Measurements from ENCODE around the gene BCOR. TPM values are rescaled to one million over a fixed set of nuclear protein-coding genes. Genes with fewer than 3 reads are reported as not detected.

Gene BCOR
- total RNA-seq, 4 donors from 2014 or later = 12.0 to 20.1 (median 17.4) TPM

GRCh38 chrX:40072246-40072645 lies 25.5 kb downstream of the BCOR start:
- Histone ChIP-seq H3K4me3 (no peak overlapping the region), H3K9me3 (no peaks in the 10 kb centered on the region), H3K27me3 (no peaks in the 10 kb centered on the region), H3K4me1 (no peaks in the 10 kb centered on the region), H3K27ac (no peak overlapping the region), H3K36me3 (peaks cover 8 to 86% (median 13%) of the 10 kb centered on the region in 3 donors)
- WGBS, 2 donors = 76 to 100% methylated on average over 7 to 9 of the region's 9 CpGs
- DNase-seq = no peak
- TF ChIP-seq, protein P1, sequence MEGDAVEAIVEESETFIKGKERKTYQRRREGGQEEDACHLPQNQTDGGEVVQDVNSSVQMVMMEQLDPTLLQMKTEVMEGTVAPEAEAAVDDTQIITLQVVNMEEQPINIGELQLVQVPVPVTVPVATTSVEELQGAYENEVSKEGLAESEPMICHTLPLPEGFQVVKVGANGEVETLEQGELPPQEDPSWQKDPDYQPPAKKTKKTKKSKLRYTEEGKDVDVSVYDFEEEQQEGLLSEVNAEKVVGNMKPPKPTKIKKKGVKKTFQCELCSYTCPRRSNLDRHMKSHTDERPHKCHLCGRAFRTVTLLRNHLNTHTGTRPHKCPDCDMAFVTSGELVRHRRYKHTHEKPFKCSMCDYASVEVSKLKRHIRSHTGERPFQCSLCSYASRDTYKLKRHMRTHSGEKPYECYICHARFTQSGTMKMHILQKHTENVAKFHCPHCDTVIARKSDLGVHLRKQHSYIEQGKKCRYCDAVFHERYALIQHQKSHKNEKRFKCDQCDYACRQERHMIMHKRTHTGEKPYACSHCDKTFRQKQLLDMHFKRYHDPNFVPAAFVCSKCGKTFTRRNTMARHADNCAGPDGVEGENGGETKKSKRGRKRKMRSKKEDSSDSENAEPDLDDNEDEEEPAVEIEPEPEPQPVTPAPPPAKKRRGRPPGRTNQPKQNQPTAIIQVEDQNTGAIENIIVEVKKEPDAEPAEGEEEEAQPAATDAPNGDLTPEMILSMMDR (IDR thresholded peaks at IDR 0.05) = no peak
- no peak for TF ChIP-seq POLR2A (IDR thresholded peaks at IDR 0.05)
- intact Hi-C loops (cut with DNase I) = no loop called here

DNA sequence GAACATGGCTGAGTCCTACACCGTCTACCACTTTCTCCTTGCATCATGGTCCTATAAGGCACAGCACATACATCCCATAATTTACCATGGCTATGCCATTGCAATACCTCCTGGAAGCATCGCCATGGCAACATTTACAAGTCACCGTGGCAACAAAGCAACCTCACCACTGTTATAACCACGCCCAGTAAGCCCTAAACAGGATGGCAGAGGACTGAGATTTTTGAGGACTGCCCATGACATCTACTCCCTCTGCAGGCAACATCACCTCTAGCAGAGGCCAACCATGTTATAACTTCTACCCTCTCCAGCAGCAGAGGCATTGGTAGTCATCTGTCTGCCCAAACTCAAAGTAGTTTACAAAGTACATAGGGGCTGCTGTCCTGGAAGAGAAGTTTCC lies 29.7 kb downstream of the BCOR start:
- 93% methylated on average over 2 of the region's 4 CpGs; no CpG with 5 or more reads in 1 of the 2 donors for WGBS, 2 donors
- no peak overlapping the region for H3K27ac ChIP-seq
- no peaks in the 10 kb centered on the region for H3K27me3 ChIP-seq
- TF ChIP-seq, protein P1 (IDR thresholded peaks at IDR 0.05) = no peak
- TF ChIP-seq POLR2A (IDR thresholded peaks at IDR 0.05) = no peak
- no peak overlapping the region for H3K4me3 ChIP-seq
- peaks cover 0 to 14% (median 6%) of the 10 kb centered on the region in 3 donors for H3K4me1 ChIP-seq
- DNase-seq = no peak
- H3K9me3 ChIP-seq = no peaks in the 10 kb centered on the region
- peaks cover 9 to 86% (median 14%) of the 10 kb centered on the region in 3 donors for H3K36me3 ChIP-seq
- intact Hi-C loops (cut with DNase I) = no loop called here

DNA sequence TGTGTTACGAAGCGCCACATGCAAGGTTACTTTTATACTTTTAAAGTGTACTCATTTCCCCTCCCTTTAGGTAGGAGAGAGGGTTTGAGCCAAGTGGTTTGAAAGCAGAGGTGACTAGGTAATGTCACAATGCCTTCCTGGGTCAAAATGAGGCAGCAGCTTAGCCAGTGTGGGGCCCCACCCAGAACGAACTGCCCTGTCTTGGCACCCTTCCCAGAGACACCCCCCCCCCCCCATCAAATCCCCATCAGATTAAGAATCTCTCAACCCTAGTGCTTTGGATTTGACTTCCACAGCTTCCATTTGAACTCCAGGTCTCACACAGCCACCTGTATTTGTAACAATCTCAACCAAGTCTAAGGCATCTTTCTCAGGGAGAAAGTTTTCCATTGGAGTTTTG lies 31.1 kb downstream of the BCOR start:
- Histone ChIP-seq H3K4me1 (peaks cover 0 to 27% (median 7%) of the 10 kb centered on the region in 3 donors), H3K36me3 (peaks cover 6 to 87% (median 9%) of the 10 kb centered on the region in 3 donors), H3K27ac (no peak overlapping the region), H3K27me3 (no peaks in the 10 kb centered on the region), H3K9me3 (no peaks in the 10 kb centered on the region), H3K4me3 (no peak overlapping the region)
- TF ChIP-seq, protein P1 (IDR thresholded peaks at IDR 0.05) = no peak
- no peak for TF ChIP-seq POLR2A (IDR thresholded peaks at IDR 0.05)
- intact Hi-C loops (cut with DNase I) = no loop called here
- DNase-seq = no peak
- WGBS, 2 donors = 52 to 100% methylated on average over 2 to 3 of the region's 3 CpGs

DNA sequence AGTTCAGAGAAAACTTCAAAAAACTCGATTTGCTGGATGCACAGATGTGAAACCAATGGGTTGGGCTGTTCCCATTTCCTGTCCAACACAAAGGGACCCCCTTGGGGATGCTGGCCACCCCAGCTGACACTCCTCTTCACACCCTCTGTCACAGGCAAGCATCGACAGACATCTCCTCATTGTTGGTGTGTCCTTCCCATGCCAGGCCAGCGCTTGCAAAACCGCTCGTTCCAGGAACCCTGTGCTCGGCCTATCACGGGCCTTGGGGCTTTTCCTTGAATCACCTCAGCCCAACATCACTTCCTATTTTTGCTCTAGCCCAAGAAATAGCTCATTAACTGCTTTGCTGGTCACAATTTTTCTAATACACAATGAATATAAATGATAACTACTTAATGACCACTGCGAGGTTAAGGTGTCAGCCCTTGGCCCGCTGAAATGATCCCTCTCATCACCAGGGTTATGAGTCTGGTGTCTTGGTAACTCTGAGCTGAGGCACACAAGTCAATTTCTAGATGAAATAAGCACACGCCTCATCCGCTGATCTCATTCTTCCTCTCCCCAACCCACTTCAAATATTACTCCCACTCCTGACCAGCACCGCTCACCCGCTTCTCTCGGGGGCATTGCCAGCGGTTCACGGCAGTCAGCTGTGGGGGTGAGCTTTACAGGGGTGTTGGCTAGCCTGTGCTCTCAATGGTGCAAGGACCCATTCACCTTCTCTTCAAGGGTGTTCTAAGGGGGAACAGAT lies 32.3 kb downstream of the BCOR start:
- Histone ChIP-seq H3K36me3 (peaks cover 6 to 93% (median 9%) of the 10 kb centered on the region in 3 donors), H3K4me1 (peaks cover 0 to 27% (median 7%) of the 10 kb centered on the region in 3 donors), H3K4me3 (no peak overlapping the region), H3K27me3 (no peaks in the 10 kb centered on the region), H3K9me3 (no peaks in the 10 kb centered on the region), H3K27ac (no peak overlapping the region)
- 59 to 73% methylated on average over 11 to 14 of the region's 16 CpGs for WGBS, 2 donors
- intact Hi-C loops (cut with DNase I) = no loop called here
- DNase-seq = no peak
- TF ChIP-seq, protein P1 (IDR thresholded peaks at IDR 0.05) = no peak
- TF ChIP-seq POLR2A (IDR thresholded peaks at IDR 0.05) = no peak

- no peaks in the 10 kb centered on the region for H3K27me3 ChIP-seq
- peaks cover 0 to 28% (median 7%) of the 10 kb centered on the region in 3 donors for H3K4me1 ChIP-seq
- no peak for DNase-seq
- no peak for TF ChIP-seq POLR2A (IDR thresholded peaks at IDR 0.05)
- TF ChIP-seq, protein P1 (IDR thresholded peaks at IDR 0.05) = no peak
- intact Hi-C loops (cut with DNase I) = no loop called here
- no peaks in the 10 kb centered on the region for H3K9me3 ChIP-seq
- no peak overlapping the region for H3K27ac ChIP-seq
- WGBS, 2 donors = 74 to 85% methylated on average over 3 to 4 of the region's 25 CpGs
- H3K36me3 ChIP-seq = peaks cover 6 to 83% (median 9%) of the 10 kb centered on the region in 3 donors
- no peak overlapping the region for H3K4me3 ChIP-seq
Measured at GRCh38 chrX:40064055-40064597, 33.6 kb downstream of the BCOR start.
